SHP77 treated with DMSO at 0.1 percent for 48 hours (cell line): ENCODE results near the gene SPDYE2.
"Not testable (repeated sequence)": the region's sequence is repeated elsewhere in the genome, so short reads cannot be mapped to it uniquely, and the experiment has no call there.

Experiments
- DNase-seq: peaks from one replicate; lab custom pipeline; 2025; lab: John Stamatoyannopoulos, UW

SPDYE2 gene, protein sequence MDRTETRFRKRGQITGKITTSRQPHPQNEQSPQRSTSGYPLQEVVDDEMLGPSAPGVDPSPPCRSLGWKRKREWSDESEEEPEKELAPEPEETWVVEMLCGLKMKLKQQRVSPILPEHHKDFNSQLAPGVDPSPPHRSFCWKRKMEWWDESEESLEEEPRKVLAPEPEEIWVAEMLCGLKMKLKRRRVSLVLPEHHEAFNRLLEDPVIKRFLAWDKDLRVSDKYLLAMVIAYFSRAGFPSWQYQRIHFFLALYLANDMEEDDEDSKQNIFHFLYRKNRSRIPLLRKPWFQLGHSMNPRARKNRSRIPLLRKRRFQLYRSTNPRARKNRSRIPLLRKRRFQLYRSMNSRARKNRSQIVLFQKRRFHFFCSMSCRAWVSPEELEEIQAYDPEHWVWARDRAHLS

DNA sequence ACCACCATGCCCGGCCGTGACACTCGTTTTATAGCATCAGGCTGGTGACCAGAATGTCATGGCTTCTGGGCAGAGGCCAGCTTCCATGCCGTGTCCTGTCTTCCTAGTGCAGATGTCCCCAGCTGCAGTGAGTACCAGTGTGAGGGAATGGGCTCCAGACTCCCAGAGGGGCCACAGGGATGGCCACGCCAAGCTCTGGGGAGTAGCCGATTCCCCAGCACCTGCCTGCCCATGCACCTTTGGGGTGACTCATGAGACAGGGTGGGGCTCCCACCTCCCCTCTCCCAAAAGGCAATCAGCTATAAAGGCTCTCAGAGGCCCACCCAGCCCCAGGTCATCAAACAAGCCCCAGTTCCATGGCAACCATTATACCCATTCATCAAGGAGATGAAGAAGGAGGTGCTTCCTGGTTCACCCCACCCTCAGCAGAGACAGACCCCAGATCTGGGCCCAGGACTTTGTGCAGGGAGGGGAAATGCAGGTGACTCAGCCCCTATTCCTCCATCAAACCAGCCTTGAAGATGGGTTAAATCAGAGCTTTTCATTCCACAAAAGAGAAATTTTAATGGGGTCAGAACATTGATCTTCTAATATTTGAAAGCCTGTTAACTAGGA, at the start of gene SPDYE2:
SPDYE2 (plus strand) TSS at position 419 of the 615 bp plus-strand sequence. CDS start 2,030 bp downstream, outside the sequence.
- DNase-seq = not testable (repeated sequence)

DNA sequence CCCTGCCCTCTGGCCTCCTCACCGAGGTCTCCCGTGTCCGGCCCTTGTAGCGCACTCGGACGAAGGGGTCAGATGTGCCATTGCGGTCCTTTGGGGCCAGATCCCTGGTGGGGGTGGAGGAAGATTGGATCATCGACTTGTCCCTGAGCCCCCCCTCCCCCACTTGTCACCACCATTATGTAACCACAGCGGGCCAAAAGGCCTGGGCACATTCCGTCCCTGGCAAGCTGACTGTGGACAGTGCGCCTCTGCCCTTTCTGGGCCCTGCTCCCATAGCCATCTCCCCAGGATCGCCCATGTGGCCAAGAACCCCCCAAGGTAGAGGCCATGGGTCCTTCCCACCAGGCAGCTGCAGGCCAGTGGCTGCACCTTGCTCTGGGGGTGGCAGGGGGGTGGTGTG, 47.9 kb upstream of the SPDYE2 start:
- DNase-seq = not testable (repeated sequence)

DNA sequence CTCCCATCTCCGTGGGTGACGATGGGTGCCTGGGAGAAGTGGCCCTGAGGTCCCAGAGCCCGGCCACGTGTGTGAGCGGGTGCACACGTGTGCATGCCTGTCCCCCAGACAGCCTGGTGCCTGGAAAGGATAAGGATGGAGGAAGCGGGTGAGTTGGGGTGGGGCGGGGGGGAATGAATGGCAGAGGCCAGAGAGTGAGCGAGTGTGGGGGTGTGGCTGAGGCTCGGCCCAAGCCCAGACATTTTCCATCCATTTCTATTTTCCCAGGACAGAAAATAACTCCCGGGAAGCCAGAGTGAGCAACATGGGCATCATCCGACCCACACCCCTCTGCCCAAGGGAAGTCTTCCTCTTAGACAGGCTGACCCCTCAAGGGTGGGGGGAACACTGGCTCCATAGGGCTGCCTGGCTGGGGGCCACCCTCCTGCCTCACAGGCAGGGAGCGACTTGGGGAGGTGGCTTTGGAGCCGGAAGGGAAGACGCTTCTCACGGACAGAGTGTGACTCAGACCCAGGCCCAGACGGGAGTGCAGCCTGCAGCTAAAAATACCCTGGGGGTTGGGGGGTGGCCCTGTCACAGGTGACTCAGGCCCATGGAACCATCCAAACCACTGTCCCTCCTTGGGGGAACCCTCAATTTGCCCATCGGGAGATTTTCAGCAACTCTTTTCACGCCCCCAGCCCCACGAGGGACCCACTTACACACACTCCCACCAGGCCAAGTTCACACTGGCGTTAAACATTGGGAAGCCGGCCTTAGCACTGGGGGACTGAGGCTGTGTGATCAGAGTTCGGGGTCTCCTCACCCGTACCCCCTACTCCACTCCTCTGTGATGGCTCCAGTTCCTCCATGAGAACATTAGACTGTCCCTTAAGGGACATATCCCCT, 45.5 kb upstream of the SPDYE2 start:
- not testable (repeated sequence) for DNase-seq

DNA sequence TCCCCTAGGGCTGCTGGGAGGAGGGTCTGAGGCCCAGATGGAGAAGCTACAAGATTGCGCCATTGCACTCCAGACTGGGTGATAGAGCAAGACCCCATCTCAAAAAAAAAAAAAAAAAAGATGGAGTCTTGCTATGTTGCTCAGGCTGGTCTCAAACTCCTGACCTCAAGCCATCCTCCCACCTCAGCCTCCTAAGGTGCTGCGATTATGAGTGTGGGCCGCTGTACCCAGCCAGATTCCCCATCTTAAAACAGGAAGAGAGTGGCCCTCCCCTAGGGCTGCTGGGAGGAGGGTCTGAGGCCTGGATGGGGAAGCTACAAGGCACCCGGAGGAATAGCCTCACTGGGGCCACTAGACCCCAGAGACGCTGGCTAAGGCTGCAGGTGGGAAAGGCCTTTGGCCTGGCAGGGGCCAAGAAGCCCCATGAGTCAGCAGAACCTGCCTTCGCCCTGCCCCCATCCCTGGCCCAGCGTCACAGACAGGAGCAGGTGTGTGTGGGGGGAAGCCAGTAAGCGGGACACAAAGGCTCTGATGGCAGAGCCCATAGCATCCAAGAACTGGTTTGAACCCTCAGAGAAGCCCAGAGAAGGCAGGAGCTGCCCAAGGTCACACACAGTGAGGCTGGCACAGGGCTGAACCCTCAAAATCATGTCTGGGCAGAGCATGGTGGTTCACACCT, 43.5 kb upstream of the SPDYE2 start:
- not testable (repeated sequence) for DNase-seq

DNA sequence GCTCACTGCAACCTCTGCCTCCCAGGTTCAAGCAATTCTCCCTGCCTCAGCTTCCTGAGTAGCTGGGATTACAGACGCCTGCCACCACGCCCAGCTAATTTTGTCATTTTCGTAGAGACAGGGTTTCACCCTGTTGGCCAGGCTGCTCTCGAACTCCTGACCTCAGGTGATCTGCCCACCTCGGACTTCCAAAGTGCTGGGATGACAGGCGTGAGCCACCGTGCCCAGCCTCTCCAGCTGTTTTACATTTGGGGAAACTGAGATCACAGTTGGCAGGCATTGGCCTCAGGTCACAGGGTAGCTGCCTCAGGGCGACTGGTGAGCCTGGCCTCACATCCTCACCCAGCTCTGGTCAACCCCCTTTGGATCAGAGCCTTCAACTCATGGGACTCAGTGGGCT, 40.5 kb upstream of the SPDYE2 start:
- not testable (repeated sequence) for DNase-seq

DNA sequence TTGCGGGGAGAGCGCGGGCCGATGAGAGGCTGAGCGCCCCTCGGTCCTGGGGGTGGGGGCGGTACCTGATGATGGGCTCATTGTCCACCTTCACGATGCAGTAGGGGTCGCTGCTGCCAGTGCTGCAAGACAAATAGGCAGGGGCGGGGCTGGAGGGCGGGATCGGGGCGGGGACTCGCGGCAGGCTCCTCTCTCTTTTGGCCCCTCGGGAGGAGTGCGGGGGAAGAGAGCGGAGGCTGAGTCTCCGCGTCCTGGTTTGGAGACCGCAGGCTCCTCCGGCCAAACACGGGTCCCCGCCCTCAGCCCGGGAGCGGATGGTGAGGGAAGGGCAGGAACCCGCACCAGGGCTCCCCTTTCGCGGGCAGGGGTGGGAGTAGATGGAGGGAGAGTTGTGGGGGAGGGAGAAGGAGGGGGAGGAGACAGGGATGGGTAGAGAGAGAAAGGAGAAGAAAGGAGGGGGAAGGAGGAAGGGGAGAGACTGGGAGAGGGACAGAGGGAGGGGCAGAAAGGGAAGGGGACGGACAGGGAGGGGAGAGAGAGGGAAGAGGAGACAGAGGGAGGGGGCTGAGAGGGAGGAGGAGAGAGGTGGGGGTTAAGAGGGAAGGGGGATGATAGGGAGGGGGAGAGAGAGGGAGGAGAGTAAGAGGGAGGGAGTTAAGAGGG, 39.0 kb upstream of the SPDYE2 start:
- not testable (repeated sequence) for DNase-seq

DNA sequence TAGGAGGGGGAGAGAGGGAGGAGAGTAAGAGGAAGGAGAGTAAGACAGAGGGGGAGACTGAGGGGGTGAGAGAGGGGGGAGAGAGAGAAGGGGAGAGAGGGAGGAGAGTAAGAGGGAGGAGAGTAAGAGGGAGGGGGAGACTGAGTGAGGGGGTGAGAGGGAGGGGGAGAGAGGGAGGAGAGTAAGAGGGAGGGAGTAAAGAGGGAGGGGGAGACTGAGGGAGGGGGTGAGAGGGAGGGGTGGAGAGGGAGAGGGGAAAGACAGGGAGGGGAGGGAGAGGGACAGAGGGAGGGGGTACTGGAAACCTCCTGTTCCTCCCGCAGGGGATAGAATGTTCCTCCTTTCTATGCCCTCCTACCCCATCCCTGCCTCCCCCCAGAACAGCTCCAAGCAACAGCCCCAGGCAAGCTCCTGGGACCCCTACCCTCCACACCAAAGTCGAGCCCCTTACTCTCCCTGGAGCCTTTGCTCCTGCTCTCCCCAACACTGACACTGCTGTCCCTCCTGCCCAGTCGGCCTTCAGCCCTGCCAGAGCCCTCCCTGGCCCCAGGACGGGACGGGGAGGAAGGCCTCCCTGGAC, 38.3 kb upstream of the SPDYE2 start:
- DNase-seq = not testable (repeated sequence)

DNA sequence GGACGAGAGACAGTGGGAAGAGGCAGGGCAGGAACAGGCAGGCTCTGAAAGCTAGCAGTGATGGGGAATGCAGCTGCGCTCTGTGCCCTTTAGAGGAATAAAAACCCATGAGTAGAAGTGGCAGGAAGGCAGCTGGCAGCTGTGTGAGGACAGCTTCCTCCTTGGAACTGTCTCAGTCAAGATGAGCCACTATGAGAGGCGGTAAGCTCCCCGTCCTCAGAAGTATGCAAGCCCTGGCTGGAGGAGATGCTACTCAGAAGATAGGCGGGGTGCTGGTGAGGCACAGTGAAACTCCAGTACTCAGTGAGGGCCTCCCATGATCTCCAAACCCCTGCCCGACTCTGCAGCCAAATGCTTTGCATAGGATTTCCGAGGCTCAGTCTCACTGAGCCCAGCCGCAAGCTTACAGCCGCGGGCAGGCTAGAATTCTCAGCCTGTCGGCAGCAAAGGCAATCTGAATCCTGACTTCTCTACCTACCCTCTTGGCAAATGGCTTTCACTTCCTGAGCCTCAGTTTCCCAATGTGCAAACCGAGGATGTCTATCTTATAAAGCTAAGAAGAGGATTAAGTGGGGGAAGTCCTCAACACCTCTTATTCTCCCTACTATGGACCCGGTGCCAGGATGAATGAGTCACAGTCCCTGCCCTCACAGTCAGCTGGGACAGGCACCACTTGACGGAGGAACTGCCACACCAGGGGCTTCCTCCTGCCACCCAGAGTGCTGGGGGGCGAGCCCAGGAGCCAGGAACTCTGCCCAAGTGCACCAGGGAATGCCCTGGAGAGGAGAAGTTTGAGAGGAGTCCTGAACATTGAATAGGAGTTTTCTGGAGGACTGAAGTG, 35.9 kb upstream of the SPDYE2 start:
- not testable (repeated sequence) for DNase-seq

DNA sequence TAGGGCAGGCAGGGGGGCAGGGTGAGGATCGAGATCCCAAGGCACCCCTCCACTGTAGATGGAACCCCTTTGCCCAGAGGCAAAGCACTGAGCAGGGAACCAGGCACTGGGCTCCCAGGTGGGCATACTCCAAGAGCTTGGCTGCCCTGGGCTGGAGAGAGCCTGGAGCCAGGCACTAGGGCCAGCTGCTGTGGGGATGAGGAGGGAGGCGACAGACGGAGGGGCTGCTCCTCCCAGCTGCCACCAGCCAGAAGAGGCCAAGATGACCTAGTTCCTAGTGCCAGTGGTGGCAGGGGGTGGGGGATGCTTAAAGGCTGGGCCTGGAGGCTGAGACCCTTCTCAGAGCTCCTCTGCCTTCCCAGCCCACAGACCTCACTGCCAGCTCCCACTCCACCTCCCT, 35.1 kb upstream of the SPDYE2 start:
- DNase-seq = not testable (repeated sequence)

DNA sequence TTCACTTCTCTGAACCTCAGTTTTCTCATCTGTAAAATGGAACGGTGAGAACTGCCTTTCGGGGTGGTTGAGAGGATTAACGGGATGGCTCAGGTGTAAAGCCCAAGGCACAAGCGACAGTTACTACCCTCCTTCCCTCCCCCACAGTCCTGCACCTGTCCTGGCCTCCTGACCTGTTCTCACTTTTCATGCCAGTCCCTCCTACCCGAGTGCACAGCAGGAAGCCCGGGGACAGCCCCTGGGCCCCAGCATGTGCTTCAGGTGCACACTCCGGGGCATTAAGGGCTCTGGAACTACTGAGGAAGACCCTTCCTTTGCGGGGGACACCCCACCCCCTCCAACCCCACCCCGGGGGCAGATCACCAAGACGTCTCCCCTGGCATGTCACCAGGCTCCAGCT, 34.1 kb upstream of the SPDYE2 start:
- DNase-seq = not testable (repeated sequence)

DNA sequence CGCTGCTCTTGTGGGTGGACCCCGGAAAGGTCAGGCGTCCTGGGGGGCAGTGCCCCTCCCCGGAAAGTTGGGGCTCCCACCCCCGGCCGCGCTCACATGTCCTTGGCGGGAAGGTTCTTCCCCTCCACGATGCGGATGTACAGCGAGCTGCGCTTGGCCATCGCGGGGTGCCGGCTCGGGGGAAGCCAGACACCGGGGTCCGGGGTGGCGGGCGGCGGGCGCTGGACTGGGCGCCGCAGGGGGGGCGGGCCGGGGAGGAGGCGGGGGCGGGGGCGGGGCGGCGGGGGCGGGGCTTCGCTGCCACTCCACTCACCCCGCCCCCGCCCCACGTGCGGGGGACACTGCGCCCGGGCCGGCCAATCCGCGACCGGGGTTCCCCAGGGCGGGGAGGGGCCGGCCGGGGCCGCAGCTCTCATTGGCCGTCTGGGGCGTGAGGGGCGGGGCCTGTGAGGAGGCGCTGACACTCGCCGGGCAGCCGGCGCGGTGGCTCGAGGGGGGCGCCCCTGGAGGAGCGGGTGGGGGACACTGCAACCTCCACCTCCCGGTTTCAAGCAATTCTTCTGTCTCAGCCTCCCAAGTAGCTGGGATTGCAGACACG, 33.4 kb upstream of the SPDYE2 start, which contains the start of gene RASA4B:
RASA4B (minus strand) TSS at position 228 of the 598 bp plus-strand sequence; CDS start at position 161, 67 bp downstream.
- not testable (repeated sequence) for DNase-seq

DNA sequence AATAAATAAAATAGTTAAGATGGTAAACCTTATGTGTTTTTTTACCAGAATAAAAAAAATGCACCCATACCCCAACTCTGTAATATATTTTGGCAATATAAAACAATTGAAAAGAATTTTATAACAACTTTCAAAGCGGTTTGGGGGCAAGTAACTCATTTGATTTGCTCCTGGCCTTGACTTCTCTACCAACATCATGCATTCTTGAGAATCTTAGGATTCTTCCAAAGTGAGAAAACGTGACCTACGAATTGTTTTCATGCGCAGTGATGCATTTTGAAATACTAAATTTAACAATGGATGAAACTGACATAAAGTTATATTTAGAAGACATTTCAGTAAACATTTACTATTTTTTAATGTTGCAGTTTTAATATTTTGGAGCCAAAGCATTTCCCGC, 30.2 kb upstream of the SPDYE2 start:
- DNase-seq = not testable (repeated sequence)

DNA sequence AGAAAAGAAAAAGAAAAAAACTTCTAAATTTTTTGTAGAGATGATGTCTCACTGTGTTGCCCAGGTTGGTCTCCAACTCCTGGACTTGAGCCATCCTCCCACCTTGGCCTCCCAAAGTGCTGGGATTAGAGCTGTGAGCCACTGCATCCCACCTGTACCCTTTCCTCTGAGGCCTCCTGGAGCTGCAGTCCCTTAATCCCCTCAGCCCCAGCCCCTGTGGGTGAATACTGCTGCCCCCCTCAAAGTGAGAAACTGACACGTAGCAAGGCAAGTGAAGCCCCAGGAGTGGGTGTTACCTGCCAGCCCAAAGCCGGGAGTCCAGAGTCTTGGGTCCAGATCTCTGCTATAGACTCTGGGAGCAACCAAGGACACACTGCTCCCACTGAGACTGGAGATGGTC, 26.2 kb upstream of the SPDYE2 start:
- DNase-seq = not testable (repeated sequence)

DNA sequence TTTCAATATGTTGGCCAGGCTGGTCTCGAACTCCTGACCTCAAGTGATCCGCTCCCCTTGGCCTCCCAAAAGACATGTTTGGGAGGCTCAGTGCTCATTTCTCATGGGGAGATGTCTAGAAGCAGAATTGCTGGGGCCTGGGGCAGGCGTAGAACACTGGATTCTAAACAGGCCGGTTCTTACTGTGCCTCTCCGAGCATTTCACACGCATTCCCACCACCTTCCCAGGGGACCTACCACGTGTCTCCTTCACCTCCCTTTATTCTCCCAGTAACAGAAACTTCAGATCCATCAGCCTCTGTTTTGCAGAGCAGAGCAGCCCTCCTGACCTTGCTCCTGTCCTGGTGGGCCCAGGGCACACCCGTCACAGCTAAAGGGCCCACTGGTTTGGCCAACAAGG, 23.8 kb upstream of the SPDYE2 start:
- not testable (repeated sequence) for DNase-seq

DNA sequence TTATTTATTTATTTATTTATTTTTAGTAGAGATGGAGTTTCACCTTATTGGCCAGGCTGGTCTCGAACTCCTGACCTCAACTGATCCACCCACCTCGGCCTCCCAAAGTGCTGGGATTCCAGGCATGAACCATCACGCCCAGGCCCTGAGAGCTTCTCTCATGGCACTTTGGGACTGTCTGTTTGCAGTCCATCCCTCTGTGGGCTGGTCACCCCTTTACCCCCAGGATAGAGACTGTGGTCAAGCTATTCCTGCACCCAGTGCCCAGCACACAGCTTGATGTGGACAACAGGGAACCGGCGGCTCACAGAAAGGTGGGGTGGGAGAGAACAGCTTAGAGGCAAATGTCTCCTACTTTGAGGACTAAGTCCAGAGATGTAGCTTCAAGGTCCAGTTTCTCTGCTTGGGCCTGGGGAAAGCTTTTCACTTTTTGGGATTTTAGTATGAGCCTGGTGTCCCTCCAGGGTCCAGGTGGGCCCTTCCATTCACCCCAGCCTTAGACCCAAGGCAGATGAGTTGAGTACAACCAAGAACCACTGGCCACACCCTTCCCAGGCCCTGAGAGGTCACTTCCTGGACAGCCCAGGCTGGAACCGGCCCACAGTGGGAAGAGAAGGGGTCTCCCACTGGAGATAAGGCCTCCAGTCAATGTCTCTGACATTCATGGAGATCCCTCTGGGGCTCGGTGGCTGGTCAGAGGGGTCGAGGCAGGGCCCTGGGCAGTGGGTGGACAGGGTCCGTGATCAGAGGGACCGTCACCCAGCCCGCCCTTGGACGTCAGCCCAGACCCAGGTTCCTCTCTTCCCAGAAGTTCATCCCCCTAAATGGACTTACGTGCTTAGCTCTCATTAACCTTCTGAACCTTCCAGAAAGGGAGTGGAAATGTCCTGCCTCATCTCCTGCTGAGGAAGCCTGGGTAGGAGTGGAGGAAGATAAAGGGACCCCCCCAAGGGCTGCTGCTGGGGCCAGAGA, 22.9 kb upstream of the SPDYE2 start:
- not testable (repeated sequence) for DNase-seq

DNA sequence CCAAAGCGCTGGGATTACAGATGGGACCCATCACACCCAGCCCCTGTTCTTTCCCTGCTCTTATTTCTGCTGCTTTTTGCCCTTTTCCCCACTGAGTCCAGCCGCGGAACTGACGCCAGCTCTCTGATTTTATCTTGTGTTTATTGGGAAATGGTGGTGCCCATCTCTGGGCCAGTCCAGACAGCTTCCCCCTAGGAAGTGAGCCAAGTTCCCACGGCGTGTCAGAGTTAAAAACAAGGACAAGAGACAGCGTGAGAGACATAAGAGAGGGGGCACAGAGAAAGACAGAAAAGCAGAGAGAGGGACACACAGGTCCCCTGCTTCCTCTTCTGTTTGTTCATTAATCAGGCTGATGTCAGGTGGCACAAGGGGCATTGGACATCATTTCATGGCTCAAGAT, 19.4 kb upstream of the SPDYE2 start:
- not testable (repeated sequence) for DNase-seq

DNA sequence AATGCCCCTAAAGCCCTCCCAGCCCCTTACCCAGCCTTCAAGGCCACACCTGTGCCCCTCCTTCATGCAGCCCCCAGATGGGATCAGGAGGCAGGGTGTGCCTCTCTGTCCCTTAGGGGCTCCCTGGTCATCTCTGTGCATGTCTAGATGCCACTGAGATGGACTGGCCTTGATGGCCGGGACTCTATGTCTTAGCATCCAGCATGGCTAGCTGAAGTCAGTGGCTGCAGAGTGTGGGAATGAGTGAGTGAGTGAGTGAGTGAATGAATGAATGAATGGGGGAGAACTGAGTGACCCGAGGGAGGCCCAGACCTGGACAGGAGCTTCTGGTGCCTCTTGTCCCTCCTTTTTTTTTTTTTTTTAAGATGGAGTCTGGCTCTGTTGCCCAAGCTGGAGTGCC, 18.9 kb upstream of the SPDYE2 start:
- not testable (repeated sequence) for DNase-seq

DNA sequence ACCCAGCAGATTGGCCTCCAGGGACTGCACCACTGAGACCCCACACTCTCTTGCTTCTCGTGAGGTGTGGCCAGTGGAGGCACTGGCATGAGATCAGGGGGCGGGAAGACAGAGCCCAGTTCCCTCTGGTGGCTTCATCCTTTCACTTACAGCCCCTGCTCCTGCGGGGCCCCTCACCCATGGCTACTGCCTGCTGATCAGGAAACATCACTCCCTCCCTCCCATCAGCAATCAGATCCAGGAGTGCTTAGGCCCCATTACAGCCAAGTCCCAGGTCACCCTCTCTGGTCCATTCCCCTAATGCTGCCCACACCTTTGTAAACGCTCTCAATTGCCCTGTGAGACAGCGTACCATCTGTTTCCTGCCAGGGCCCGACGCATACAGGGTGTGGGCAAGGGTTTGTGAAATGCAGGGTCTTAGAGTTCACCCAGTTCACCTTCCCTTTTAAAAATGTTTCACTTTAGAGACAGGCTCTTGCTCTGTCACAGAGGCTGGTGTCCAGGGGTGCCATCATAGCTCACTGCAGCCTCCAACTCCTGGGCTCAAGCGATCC, 15.9 kb upstream of the SPDYE2 start:
- not testable (repeated sequence) for DNase-seq
